ENCODE measurements around the gene UNC5CL. TPM values are rescaled to one million over a fixed set of nuclear protein-coding genes. Genes with fewer than 3 reads are reported as not detected.

Gene UNC5CL
- total RNA-seq, 1 experiment from 2014 or later: 0.58 TPM

DNA sequence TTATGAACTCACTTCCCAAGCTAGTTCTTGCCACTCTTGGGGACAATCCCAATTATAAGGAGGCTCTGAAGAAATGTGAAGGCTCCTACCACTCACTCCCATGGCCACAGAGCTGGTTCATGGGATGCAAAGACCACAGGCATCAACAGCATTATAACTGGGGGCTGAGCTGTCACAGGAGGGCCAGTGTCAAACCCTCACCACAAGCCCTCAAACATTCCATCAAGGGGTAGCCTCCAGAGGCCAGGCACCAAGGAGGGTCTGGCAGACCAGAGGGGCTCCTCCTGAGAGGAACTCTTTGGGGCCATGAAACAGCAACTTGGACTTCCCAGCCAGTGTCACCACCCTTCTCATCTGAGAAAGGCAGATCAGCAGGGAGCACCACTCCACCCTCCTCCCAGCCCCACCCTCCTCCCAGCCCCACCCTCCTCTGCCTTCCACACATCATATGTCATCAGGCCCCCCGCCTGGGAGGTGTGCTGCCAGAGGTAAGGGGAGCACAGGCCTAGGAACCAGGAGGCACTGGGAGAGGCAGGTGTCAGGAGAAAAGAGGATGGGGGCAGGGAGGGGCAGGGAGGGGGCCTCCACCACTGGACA, 2.0 kb upstream of the UNC5CL start:
- H3K27me3 ChIP-seq (ENCODE audit: low read length): no peaks in the 10 kb centered on the region
- H3K4me2 ChIP-seq (ENCODE audit: low read length): peak overlapping the region; percentile 54
- no peaks in the 10 kb centered on the region for H3F3A ChIP-seq (ENCODE audit: low read length, unreplicated experiment)
- H3K9ac ChIP-seq (ENCODE audit: low read length): no peak overlapping the region
- ATAC-seq (no peak), DNase-seq (no peak)
- no peaks in the 10 kb centered on the region for H4K20me1 ChIP-seq (ENCODE audit: low read length)
- POLR2A ChIA-PET (ENCODE audit: unreplicated experiment): interaction anchor here (0.6 kb wide), 1 partner anchor 279 kb away, joined by 9 read pairs; no protein-coding TSS in a partner anchor
- no peak overlapping the region for H3K4me3 ChIP-seq (ENCODE audit: low read length)
- no TSS peak for BruUV-seq (replicated peaks)
- H3K27ac ChIP-seq (ENCODE audit: low read length): no peak overlapping the region
- no peak overlapping the region for H2AFZ ChIP-seq (ENCODE audit: low read length)
- intact Hi-C loops (cut with micrococcal nuclease): no loop called here
- no peaks in the 10 kb centered on the region for H3K79me2 ChIP-seq (ENCODE audit: low read length)
- TF ChIP-seq EZH2phosphoT487 (IDR thresholded peaks at IDR 0.05; ENCODE audit: borderline replicate concordance, low read length) (no peak), EZH2 (IDR thresholded peaks at IDR 0.05; ENCODE audit: low read length, unreplicated experiment) (no peak)
- TF ChIP-seq, protein P1, sequence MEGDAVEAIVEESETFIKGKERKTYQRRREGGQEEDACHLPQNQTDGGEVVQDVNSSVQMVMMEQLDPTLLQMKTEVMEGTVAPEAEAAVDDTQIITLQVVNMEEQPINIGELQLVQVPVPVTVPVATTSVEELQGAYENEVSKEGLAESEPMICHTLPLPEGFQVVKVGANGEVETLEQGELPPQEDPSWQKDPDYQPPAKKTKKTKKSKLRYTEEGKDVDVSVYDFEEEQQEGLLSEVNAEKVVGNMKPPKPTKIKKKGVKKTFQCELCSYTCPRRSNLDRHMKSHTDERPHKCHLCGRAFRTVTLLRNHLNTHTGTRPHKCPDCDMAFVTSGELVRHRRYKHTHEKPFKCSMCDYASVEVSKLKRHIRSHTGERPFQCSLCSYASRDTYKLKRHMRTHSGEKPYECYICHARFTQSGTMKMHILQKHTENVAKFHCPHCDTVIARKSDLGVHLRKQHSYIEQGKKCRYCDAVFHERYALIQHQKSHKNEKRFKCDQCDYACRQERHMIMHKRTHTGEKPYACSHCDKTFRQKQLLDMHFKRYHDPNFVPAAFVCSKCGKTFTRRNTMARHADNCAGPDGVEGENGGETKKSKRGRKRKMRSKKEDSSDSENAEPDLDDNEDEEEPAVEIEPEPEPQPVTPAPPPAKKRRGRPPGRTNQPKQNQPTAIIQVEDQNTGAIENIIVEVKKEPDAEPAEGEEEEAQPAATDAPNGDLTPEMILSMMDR (conservative IDR thresholded peaks at IDR 0.05; ENCODE audit: low read depth, low read length): no peak
- peaks cover 22% of the 10 kb centered on the region for H3K4me1 ChIP-seq (ENCODE audit: insufficient read depth, low read length)
- H3K9me2 ChIP-seq (replicated peaks; ENCODE audit: low read length): no peaks in the 10 kb centered on the region
- H3K9me3 ChIP-seq (ENCODE audit: low read length): no peaks in the 10 kb centered on the region
- CTCF ChIA-PET: interaction anchor here (1.2 kb wide), 1 partner anchor 109 kb away, joined by 3 read pairs; no protein-coding TSS in a partner anchor
- H3K36me3 ChIP-seq (ENCODE audit: low read depth, low read length): no peaks in the 10 kb centered on the region

DNA sequence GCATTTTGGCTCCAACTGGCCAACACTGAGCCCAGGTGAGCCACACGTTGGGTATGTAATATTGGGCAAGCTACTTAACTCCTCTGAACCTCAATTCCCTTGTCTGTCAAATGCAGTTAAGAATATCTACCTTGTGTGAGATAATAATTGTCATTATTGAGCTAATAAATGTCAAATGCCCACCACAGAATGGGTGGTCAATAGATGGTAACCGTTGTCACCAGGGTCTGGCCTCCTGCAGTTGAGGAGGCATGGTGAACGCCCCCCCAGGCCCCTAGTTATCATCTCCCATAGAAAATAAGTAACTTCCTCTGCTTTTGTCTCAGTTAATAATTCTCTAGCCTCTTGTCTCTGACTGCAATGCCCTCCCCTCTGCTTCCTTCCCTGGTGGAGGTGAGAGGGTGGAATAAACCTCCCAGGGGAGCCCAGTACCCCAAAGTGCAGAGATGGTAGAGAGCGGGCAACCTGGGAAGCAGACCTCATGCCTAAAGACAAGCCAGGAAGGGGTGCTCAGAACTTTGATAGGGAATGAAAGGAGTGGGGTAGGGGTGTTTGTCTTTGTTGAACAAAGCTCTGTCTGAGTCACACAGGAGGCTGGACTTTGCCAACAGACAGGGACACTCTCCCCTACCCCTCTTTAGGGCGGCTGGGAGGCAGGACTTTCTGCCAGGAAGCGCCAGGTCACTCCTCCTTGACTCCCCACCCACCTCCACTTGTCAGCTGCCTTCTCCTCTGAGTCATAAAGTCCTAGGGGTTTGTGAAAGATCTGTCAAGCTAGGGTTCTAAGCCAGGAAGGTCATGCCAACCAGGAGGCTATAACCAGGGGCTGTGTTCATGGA, 1.3 kb upstream of the UNC5CL start:
- no TSS peak for BruUV-seq (replicated peaks)
- intact Hi-C loops (cut with micrococcal nuclease): no loop called here
- Histone ChIP-seq H3K4me3 (ENCODE audit: low read length) (no peak overlapping the region), H3K79me2 (ENCODE audit: low read length) (no peaks in the 10 kb centered on the region), H4K20me1 (ENCODE audit: low read length) (no peaks in the 10 kb centered on the region), H3K27ac (ENCODE audit: low read length) (no peak overlapping the region), H3K9ac (ENCODE audit: low read length) (no peak overlapping the region), H3K4me2 (ENCODE audit: low read length) (peak overlapping the region; percentile 54), H3K9me3 (ENCODE audit: low read length) (no peaks in the 10 kb centered on the region), H3K36me3 (ENCODE audit: low read depth, low read length) (no peaks in the 10 kb centered on the region), H3K27me3 (ENCODE audit: low read length) (no peaks in the 10 kb centered on the region), H3F3A (ENCODE audit: low read length, unreplicated experiment) (no peaks in the 10 kb centered on the region), H3K4me1 (ENCODE audit: insufficient read depth, low read length) (peaks cover 22% of the 10 kb centered on the region), H3K9me2 (replicated peaks; ENCODE audit: low read length) (no peaks in the 10 kb centered on the region), H2AFZ (ENCODE audit: low read length) (no peak overlapping the region)
- ATAC-seq (peak; percentile 66), DNase-seq (peak; percentile 74)
- CTCF ChIA-PET: interaction anchor here (1.2 kb wide), 1 partner anchor 108 kb away, joined by 3 read pairs; no protein-coding TSS in a partner anchor
- POLR2A ChIA-PET (ENCODE audit: unreplicated experiment): interaction anchor here (0.5 to 0.6 kb wide), 2 partner anchors 280 to 1840 kb away, joined by 4 to 9 read pairs; no protein-coding TSS in a partner anchor
- TF ChIP-seq, protein P1 (conservative IDR thresholded peaks at IDR 0.05; ENCODE audit: low read depth, low read length): no peak
- no peak for TF ChIP-seq EZH2phosphoT487 (IDR thresholded peaks at IDR 0.05; ENCODE audit: borderline replicate concordance, low read length)
- no peak for TF ChIP-seq EZH2 (IDR thresholded peaks at IDR 0.05; ENCODE audit: low read length, unreplicated experiment)
